Ascending aorta (tissue), 2 donors: ENCODE results near the gene ASTN1. TPM values are rescaled to one million over a fixed set of nuclear protein-coding genes. Genes with fewer than 3 reads are reported as not detected.

Experiments used
- DNase-seq, 2 donors: peaks; one replicate each; pipeline ENCODE4 v3.0.0-alpha.2; 2019; ENCODE audit warnings: low spot score in 2 of 2
- H3K27ac ChIP-seq, 2 donors: fragments of 200-600 bp; sonication (generic); one replicate each; pipeline ENCODE4 v1.5.1; 2016 to 2017; ENCODE audit warnings: mild to moderate bottlenecking in 1 of 2
- H3K27me3 ChIP-seq: fragments of 200-600 bp; sonication (generic); one replicate; pipeline ENCODE4 v1.5.1; 2017
- H3K36me3 ChIP-seq, 2 donors: fragments of 200-600 bp; sonication (generic); one replicate each; pipeline ENCODE4 v1.5.1; 2016
- H3K4me1 ChIP-seq, 2 donors: fragments of 200-600 bp; sonication (generic); one replicate each; pipeline ENCODE4 v1.5.1; 2016 to 2017; ENCODE audit warnings: mild to moderate bottlenecking in 1 of 2
- H3K4me3 ChIP-seq, 2 donors: fragments of 200-600 bp; sonication (generic); one replicate each; pipeline ENCODE4 v1.5.1; 2016 to 2017; ENCODE audit warnings: mild to moderate bottlenecking in 1 of 2
- H3K9me3 ChIP-seq, 2 donors: fragments of 200-600 bp; sonication (generic); one replicate each; pipeline ENCODE4 v1.5.1; 2016
- intact Hi-C: fragments of 100-400 bp; cut with DNase I; formaldehyde crosslinking; loops from one replicate; pipeline ENCODE4 v1.15.1; 2023
- total RNA-seq: library from RNA; depleted of rRNA; stranded (reverse); fragments of >200 nt; gene quantifications from one replicate; pipeline ENCODE4 v1.1.0, GENCODE V29; 2016
- TF ChIP-seq, protein P1 (sequence below), 3 experiments: fragments of 200-600 bp in 2 of 3; fragments of 450-650 bp in 1 of 3; sonication (generic) in 2 of 3; IDR thresholded peaks; one replicate each; pipeline ENCODE4 v1.5.1; 2016 to 2019; ENCODE audit warnings: antibody characterized with exemption in 3 of 3, mild to moderate bottlenecking in 1 of 3, moderate library complexity in 1 of 3

The ASTN1 gene
- total RNA-seq, 1 donor from 2014 or later = 0.32 TPM

DNA sequence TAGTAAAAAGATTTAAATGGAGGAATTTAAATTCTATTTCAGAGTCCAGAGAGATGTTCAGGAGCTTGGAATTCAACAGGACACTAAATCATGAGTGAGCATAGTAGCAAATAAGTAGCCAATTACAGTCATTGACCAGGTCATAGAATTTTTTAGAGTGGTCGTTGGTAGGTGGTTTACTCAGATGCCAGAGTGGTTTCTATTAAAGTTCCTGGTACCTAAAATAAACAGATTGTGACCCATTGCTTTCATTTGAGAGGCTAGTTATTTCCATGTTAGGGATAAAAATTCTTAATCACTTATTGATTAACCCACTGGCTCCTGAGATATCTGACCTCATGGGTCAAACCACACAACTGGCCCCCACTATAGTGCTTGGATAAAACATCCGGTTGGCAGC, 201.3 kb downstream of the ASTN1 start:
- DNase-seq = no peak
- Histone ChIP-seq H3K36me3 (no peaks in the 10 kb centered on the region), H3K4me1 (no peaks in the 10 kb centered on the region), H3K4me3 (no peak overlapping the region), H3K27me3 (no peaks in the 10 kb centered on the region), H3K27ac (no peak overlapping the region), H3K9me3 (no peaks in the 10 kb centered on the region)
- TF ChIP-seq, protein P1, sequence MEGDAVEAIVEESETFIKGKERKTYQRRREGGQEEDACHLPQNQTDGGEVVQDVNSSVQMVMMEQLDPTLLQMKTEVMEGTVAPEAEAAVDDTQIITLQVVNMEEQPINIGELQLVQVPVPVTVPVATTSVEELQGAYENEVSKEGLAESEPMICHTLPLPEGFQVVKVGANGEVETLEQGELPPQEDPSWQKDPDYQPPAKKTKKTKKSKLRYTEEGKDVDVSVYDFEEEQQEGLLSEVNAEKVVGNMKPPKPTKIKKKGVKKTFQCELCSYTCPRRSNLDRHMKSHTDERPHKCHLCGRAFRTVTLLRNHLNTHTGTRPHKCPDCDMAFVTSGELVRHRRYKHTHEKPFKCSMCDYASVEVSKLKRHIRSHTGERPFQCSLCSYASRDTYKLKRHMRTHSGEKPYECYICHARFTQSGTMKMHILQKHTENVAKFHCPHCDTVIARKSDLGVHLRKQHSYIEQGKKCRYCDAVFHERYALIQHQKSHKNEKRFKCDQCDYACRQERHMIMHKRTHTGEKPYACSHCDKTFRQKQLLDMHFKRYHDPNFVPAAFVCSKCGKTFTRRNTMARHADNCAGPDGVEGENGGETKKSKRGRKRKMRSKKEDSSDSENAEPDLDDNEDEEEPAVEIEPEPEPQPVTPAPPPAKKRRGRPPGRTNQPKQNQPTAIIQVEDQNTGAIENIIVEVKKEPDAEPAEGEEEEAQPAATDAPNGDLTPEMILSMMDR (IDR thresholded peaks at IDR 0.05) = no peak
- intact Hi-C loops = no loop called here

DNA sequence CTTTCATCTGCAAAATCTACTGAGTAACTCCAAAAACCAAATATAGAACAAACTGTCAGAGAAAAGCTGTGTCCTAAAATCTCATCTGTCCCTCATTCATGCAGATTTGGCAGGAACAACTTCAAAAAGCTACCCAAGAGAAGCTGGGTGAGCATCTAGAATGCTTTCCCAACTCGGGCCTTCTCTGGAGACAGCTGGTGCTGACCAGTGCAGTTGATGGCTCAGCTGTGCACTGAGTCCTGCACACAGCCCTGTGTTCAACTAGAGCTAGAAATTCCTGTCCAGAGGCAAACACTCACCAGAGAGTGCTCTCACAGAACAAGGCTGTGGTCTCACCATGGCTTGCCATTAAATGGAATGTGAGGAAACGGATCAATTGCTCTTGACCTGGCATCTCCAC, 202.8 kb downstream of the ASTN1 start:
- no peaks in the 10 kb centered on the region for H3K4me1 ChIP-seq
- intact Hi-C loops = no loop called here
- TF ChIP-seq, protein P1 (IDR thresholded peaks at IDR 0.05) = no peak
- H3K27ac ChIP-seq = no peak overlapping the region
- H3K9me3 ChIP-seq = no peaks in the 10 kb centered on the region
- no peak overlapping the region for H3K4me3 ChIP-seq
- H3K27me3 ChIP-seq = no peaks in the 10 kb centered on the region
- no peak for DNase-seq
- no peaks in the 10 kb centered on the region for H3K36me3 ChIP-seq

DNA sequence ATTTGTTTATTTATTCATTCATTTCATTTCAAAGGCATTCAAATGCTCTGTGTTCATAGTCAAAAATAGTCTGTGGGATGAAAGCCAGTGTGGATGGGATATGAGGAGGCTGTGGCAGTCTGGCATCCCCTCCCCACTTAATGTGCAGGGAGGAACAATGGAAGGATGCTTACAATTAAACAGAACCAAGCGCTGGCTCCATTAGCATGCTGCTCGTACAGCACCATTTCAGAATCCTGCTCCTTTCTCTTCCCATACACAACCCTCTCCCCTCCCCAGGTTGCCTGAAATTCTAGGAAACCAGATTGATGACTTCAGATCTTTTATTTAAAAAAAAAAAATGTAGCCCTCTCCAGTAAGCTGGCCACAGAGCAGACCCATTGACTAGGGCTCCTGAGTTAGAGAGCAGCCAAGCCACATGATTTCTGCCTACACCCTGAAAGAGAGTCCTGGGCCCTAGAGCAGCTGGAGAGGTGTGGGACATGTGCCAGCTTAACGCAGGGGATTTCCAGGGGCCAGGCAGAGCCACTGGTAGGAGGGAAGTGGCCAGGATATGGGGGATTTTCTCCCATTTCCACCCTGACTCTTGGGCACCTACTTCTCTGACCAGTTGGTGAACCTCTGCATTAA, 205.2 kb downstream of the ASTN1 start:
- DNase-seq = no peak
- TF ChIP-seq, protein P1 (IDR thresholded peaks at IDR 0.05) = no peak
- H3K27me3 ChIP-seq = no peaks in the 10 kb centered on the region
- no peak overlapping the region for H3K4me3 ChIP-seq
- no peaks in the 10 kb centered on the region for H3K9me3 ChIP-seq
- intact Hi-C loops = no loop called here
- H3K27ac ChIP-seq = no peak overlapping the region
- H3K36me3 ChIP-seq = no peaks in the 10 kb centered on the region
- H3K4me1 ChIP-seq = no peaks in the 10 kb centered on the region

DNA sequence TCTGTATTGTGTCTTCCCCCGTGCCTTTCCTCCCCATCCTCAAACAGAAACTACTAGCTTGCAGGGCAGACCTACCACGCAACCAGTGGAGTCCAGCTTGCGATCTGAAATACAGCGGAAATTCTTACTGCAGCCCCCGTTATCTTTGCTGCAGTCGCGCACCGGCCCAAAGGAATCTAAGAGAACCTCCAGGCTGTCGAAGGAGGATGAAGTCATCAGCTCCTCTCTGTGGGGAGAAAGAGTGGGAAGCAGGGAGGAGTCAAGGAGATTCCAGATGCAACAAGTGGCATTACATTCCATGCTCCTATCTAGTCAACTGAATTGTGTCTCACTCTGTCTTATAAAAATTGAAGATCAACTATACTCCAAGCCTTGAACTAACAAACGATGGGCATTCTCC, 206.9 kb downstream of the ASTN1 start:
- no peak overlapping the region for H3K27ac ChIP-seq
- intact Hi-C loops = no loop called here
- H3K36me3 ChIP-seq = no peaks in the 10 kb centered on the region
- DNase-seq = no peak
- no peaks in the 10 kb centered on the region for H3K27me3 ChIP-seq
- no peak overlapping the region for H3K4me3 ChIP-seq
- TF ChIP-seq, protein P1 (IDR thresholded peaks at IDR 0.05) = no peak
- H3K4me1 ChIP-seq = no peaks in the 10 kb centered on the region
- H3K9me3 ChIP-seq = no peaks in the 10 kb centered on the region

DNA sequence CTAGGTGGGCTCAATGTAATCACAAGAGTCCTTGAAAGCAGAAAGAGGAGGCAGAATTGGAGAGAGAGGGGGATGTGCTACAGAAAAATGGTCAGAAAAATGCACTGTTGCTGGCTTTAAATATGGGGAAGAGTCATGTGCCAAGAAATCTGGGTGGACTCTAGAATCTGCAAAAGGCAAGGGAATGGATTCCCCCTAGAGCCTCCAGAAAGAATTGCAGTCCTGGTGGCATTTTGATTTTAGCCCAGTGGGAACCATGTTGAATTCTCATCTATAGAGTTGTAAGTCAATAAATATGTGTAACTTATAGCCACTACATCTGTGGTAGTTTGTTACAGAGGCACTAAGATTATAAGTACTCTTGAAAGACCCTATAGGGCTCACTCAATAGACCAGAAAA, 210.3 kb downstream of the ASTN1 start:
- no peaks in the 10 kb centered on the region for H3K9me3 ChIP-seq
- H3K4me3 ChIP-seq = no peak overlapping the region
- H3K36me3 ChIP-seq = no peaks in the 10 kb centered on the region
- H3K27ac ChIP-seq = no peak overlapping the region
- H3K27me3 ChIP-seq = no peaks in the 10 kb centered on the region
- H3K4me1 ChIP-seq = no peaks in the 10 kb centered on the region
- TF ChIP-seq, protein P1 (IDR thresholded peaks at IDR 0.05) = peak in 1 of 3 experiments; percentile 24
- DNase-seq = no peak
- intact Hi-C loops = no loop called here
